ENCODE measurements around the gene OFD1. TPM values are rescaled to one million over a fixed set of nuclear protein-coding genes. Genes with fewer than 3 reads are reported as not detected.

The OFD1 gene
- total RNA-seq, 1 donor from 2014 or later: 37.7 TPM

GRCh38 chrX:13755254-13755653 is 20.7 kb downstream of the OFD1 start:
- no peak for TF ChIP-seq CTCF (conservative IDR thresholded peaks at IDR 0.05)
- DNase-seq (ENCODE audit: extremely low spot score, unreplicated experiment): no peak
- H3K9me3 Mint-ChIP-seq: no peaks in the 10 kb centered on the region
- H3K4me3 Mint-ChIP-seq: no peak overlapping the region
- no peak overlapping the region for H3K27ac Mint-ChIP-seq
- H3K36me3 Mint-ChIP-seq: peaks cover 6% of the 10 kb centered on the region
- H3K4me1 Mint-ChIP-seq (ENCODE audit: unreplicated experiment): no peaks in the 10 kb centered on the region
- no peaks in the 10 kb centered on the region for H3K27me3 Mint-ChIP-seq

GRCh38 chrX:13756381-13756780 is 21.8 kb downstream of the OFD1 start:
- no peak for TF ChIP-seq CTCF (conservative IDR thresholded peaks at IDR 0.05)
- H3K9me3 Mint-ChIP-seq: no peaks in the 10 kb centered on the region
- H3K4me3 Mint-ChIP-seq: no peak overlapping the region
- H3K36me3 Mint-ChIP-seq: peaks cover 9% of the 10 kb centered on the region
- H3K27ac Mint-ChIP-seq: no peak overlapping the region
- no peaks in the 10 kb centered on the region for H3K27me3 Mint-ChIP-seq
- H3K4me1 Mint-ChIP-seq (ENCODE audit: unreplicated experiment): no peaks in the 10 kb centered on the region
- DNase-seq (ENCODE audit: extremely low spot score, unreplicated experiment): no peak

GRCh38 chrX:13759152-13759718 is 24.7 kb downstream of the OFD1 start:
- peaks cover 9% of the 10 kb centered on the region for H3K36me3 Mint-ChIP-seq
- TF ChIP-seq CTCF (conservative IDR thresholded peaks at IDR 0.05): no peak
- no peak overlapping the region for H3K27ac Mint-ChIP-seq
- no peak for DNase-seq (ENCODE audit: extremely low spot score, unreplicated experiment)
- H3K9me3 Mint-ChIP-seq: no peaks in the 10 kb centered on the region
- H3K4me1 Mint-ChIP-seq (ENCODE audit: unreplicated experiment): no peaks in the 10 kb centered on the region
- H3K27me3 Mint-ChIP-seq: no peaks in the 10 kb centered on the region
- no peak overlapping the region for H3K4me3 Mint-ChIP-seq

GRCh38 chrX:13760426-13760825 is 25.9 kb downstream of the OFD1 start:
- Mint-ChIP-seq H3K9me3 (no peaks in the 10 kb centered on the region), H3K4me3 (no peak overlapping the region), H3K4me1 (ENCODE audit: unreplicated experiment) (no peaks in the 10 kb centered on the region), H3K36me3 (peaks cover 9% of the 10 kb centered on the region), H3K27me3 (no peaks in the 10 kb centered on the region), H3K27ac (no peak overlapping the region)
- no peak for DNase-seq (ENCODE audit: extremely low spot score, unreplicated experiment)
- no peak for TF ChIP-seq CTCF (conservative IDR thresholded peaks at IDR 0.05)

GRCh38 chrX:13761606-13762414 is 27.3 kb downstream of the OFD1 start:
- Mint-ChIP-seq H3K9me3 (no peaks in the 10 kb centered on the region), H3K4me1 (ENCODE audit: unreplicated experiment) (no peaks in the 10 kb centered on the region), H3K27ac (no peak overlapping the region), H3K27me3 (no peaks in the 10 kb centered on the region), H3K36me3 (peaks cover 21% of the 10 kb centered on the region), H3K4me3 (no peak overlapping the region)
- no peak for DNase-seq (ENCODE audit: extremely low spot score, unreplicated experiment)
- TF ChIP-seq CTCF (conservative IDR thresholded peaks at IDR 0.05): no peak
